Suppressor macrophage (primary cell): Measurements from ENCODE around the gene KRT83.

Source experiments
- DNase-seq, 4 experiments: peaks; one replicate each; pipeline ENCODE4 v3.0.0-alpha.2; 2020 to 2022

Gene KRT83

DNA sequence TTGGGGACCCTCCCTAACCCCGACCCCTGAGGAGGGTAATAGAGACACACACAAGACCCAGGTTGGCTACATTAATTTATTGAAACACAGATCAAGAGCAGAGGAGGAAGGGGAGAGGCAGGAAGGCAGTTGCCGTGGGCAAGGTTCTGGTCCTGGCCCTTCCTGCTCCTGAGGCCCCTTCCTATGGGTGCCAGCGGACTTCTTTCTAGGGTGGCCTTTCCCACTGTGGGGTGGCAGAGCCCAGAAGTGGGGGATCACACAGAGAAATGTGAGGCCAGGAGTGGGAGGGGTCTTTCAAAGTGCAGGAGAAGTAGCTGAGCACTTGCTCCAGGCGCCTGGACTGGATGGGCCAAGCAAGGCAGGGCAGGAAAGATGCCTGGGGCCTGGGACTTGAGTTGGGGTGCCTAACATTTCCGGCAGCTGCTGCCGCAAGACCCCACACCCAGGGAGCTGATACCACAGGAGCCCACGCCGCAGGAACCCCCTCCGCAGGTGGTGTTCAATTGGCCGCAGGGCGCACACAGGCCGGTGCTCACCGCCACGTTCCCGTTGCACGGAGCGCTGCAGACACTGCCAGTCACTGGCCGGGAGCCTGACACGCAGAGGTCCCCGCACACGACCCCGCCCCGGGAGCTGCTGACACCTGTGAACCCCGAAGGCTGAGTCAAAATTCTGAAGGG, 35.2 kb downstream of the KRT83 start:
- DNase-seq, result no peak

GRCh38 chr12:52285172-52285745, 35.9 kb downstream of the KRT83 start:
- DNase-seq, result no peak

DNA sequence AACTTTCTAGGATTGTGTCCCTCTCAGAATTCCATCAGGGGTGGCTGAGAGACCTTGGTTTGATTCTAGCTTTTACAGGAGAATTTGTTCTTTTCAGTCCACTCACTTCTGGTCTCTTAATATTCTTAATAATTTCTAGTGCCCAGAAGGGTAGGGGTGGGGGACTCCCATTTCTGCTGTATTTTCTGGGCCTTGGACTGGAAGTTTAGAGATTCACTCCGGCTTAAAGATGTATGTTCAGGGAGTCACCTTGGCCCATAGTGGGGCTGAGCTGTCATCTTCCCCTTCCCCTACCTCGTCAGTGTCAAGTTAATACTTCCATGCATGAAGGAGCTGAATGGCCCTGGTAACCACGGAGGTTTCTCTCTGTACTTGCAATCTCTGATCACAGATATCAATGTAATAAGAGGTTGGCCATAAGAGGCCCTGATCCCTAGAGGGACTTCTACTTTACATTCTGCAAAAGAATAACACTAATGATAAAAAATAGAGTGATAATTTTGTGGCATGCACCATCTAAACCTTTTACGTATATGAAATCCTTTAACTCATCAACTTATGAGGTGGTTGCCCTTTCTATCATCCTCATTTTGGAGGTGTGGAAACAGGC, 36.5 kb downstream of the KRT83 start:
- no peak for DNase-seq

GRCh38 chr12:52280796-52281560, 40.2 kb downstream of the KRT83 start:
- DNase-seq, result no peak

GRCh38 chr12:52280319-52280795, 40.8 kb downstream of the KRT83 start:
- peak; percentile 63 to 84 (median 80) for DNase-seq

- DNase-seq, result no peak
These were observed 41.5 kb downstream of the KRT83 start for GRCh38 chr12:52279422-52280318.

DNA sequence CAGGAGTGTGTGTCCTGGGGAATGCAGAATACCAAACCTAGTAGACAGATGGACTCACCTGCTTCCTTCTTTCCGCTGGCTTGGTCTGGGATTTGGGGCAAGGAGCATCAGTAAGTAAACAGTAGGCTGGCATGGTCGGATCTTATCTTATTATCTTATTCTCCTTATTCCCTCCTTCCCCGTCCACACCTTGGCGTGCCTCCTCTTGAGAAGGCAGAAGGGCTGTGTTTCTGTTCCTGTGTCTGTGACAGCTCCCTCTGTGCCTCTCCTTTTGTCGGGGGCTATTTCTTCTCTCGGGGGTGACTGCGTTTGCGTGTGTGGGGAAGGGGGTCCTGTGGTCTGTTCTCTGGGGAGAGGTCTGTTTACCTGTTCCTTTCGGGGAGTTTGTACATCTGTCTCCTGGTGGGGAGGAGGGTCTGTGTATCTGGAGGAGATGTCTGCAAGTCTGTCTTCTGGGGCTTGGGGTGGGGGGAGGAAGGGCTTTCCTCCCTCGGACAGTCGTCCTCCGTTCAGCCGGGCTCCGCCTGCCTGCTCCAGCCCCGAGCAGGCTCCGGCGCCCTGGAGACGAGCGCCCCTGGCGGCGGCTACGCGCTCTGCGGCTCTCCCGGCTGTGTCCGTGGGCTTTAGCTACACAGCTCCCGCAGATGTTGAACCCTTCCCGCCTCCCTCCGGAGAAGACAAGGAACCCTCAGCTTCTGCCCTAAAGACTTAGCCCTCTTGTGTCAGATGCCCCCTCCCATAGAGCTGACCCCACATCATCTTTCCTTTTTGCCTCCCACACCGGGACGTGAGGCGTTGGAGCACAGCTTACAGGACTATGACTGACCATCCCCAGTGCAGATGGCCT, 42.4 kb downstream of the KRT83 start:
- DNase-seq, result peak; percentile 74 to 89 (median 88)

DNA sequence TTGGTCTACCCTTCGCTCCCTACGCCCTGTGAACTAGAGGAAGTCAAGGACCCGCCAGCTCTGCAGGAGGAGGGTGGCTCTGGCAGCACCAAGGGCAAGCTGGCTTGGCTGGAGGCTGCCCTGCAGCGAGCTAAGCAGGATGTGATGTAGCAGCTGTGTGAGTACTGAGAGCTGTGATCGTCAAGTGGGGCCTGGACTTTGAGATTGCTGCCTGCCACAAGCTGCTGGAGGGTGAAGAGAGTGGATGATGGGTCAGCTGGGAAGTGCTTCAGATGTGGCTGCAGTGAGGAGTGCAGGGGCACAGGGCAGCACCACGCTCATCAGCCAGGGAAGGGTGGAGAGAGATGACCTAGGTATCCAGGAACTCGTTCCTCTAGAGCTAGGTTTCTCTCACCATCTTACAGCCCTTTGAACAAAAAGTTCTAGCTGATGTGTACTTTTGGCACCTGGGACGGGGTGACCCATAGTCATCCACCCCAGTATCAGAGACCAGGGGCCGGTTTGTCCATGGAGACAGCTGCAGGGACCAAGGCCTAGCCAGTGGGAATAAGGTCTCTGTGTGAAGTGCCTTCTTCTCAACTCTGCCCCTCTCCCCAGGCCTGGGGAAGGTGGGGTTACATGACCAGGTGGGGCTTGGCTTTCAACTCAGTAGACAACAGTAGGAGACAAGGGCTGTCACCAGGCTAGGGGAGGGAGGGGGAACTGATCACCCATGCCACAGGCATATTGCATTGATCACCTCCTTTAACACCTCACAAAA, 43.5 kb downstream of the KRT83 start:
- no peak for DNase-seq

DNA sequence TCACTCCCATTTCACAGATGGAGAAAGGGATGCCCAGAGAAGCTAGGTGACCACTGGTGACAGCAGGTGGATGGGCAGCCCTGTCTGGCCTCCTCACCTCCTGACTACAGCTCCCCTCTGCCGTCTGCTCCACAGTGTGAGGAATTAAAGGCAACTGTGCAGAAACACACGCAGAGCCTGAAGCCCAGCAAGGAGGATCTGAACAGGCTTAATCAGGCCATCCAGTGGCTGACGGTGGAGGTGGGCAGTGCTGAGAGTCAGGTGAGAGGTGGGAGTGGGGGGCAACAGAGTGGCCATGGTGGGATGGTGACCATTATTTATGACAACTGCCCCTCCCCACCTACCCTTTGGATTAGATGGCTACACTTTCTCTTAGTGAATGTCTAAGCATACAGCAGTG, 45.5 kb downstream of the KRT83 start:
- DNase-seq, result no peak

- peak in 1 of 4 experiments; percentile 1 for DNase-seq
These were observed 46.6 kb downstream of the KRT83 start, which contains the start of gene KRT86 for GRCh38 chr12:52274521-52275120. Gene KRT86 (plus strand): TSS chr12:52274645. CDS start chr12:52301917, 27,272 bp downstream.

- no peak for DNase-seq
These were observed 50.0 kb downstream of the KRT83 start for GRCh38 chr12:52271158-52271557.

DNA sequence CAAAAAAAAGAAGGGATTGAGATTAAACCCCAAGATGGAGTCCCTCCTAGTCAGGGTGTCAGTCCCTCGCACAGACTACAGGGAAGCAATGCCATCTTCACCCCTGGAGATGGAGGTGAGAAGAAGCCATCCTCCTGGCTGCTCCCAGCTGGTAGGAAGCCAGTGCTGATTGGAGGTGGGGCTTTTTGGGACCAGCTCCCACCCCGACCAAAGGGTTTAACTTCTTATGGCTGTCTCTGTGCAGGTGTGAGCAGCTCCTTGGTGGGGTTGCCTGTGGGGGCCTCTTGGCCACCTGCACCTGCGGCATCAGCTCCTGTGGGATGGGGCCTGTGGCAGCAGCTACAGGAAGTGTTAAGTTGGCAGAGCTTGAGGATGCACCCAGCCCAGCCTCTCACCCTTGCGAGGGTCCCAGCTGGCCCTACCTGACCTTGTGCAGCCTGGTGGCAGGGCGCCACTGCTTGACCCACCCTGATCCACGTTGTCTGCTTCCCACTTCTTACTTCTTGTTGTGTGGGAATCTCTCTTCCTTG, 50.6 kb downstream of the KRT83 start:
- no peak for DNase-seq

DNA sequence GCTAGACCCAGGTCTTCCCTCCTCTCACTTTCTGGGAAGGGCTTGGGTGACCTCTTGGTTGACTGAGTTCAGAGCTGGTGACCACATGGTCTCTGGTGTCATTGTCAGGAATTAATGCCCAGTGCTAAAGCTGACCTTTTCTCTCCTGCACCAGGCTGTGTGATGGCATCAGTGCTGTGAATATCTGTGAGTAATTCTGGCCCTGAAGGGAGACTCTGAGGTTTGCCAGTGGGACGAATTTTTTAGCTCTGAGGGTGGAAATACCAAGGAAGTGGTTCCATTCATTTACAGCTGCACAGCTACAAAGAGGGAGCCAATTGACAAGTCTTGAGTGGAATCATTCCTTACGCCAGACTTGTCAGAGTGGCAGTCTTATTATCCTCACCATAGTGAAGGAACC, 53.0 kb downstream of the KRT83 start:
- DNase-seq, result no peak

DNA sequence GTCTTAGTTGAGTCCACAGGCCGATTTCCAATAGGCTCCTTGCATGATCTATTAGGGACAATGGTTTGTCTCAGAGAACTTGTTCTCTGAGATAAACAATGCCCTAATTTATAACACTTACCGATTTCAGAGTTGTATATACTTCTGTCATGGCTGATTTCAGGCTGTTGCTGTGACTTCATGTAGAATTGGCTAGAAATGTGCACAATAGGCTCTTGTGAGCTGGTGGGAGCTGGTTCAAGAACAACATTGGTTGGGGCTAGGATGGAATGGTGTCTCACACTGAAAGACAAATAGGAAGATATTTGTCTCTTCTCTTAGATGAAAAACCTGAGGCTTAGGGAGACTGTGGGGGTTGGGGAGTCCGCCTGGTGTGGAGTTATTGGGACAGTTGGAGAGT, 53.5 kb downstream of the KRT83 start:
- no peak for DNase-seq

DNA sequence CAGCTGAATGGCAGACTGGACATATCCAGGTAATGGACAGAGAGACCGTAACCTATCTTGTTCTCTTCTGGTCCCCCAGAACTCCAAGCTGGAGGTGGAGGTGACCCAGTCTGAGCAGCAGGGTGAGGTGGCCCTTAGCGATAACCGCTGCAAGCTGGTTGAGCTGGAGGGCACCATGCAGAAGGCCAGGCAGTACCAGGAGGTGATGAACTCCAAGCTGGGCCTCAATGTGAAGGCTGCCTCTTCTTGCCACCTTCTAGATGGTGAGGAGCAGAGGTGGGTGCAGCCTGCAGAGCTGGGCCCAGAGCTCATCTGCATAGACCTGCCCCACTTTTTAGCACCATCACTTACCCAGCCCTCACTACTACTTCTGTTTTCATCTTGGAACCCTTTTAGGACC, 53.9 kb downstream of the KRT83 start:
- no peak for DNase-seq

DNA sequence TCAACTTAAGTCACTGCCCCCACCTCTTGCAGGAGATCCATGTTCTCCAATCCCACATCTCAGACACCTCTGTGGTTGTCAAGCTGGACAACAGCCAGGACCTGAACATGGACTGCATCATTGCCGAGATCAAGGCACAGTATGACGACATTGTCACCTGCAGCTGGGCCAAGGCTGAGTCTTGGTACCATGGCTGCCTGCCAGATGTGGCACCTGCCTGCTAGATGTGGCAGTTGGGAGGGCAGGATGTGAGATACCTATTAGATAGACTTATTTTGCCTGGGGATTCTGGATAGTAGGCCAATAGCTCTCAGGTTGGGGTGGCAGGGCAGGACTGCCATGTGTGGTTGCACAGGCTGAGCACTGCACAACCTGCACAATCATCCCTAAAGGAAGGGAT, 54.7 kb downstream of the KRT83 start:
- no peak for DNase-seq

DNA sequence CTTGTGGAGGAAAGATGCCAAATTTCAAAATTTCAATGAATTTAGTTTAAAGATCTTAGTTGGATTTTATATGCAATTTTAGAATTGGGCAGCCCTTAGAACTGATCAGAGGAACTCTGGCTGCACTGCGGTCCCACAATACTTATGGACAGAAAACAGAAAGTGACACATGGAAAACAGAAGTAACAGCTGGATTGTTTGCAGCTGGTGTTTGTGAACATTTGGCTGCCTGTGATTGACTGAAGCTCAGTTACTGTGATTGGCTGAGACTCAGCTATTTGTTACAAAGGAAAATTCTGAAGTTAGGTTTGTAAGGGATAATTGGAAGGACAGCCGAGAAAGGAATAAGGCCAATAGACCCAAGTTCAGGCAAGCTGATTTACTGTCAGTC, 56.8 kb downstream of the KRT83 start:
- DNase-seq, result no peak
